ENCODE data around the gene CCNY. TPM values are rescaled to one million over a fixed set of nuclear protein-coding genes. Genes with fewer than 3 reads are reported as not detected.
"Not testable (repeated sequence)": the region's sequence is repeated elsewhere in the genome, so short reads cannot be mapped to it uniquely, and the experiment has no call there.

Gene CCNY
- total RNA-seq, 2 experiments from 2014 or later, result 37.0 to 55.8 TPM

GRCh38 chr10:35308809-35309208 lies 27.5 kb upstream of the CCNY start:
- Histone ChIP-seq H4K20me1 (ENCODE audit: insufficient read depth, low read length) (no peaks in the 10 kb centered on the region), H2AFZ (ENCODE audit: low read length) (no peak overlapping the region), H3K4me1 (ENCODE audit: insufficient read depth, low read length, poor library complexity, severe bottlenecking) (no peaks in the 10 kb centered on the region), H3K4me3 (ENCODE audit: low read depth, low read length, poor library complexity, severe bottlenecking) (no peak overlapping the region), H3K36me3 (ENCODE audit: insufficient read depth, low read length) (no peaks in the 10 kb centered on the region), H3K4me2 (ENCODE audit: low read length) (no peak overlapping the region), H3K9me2 (ENCODE audit: insufficient read depth, low read length) (no peaks in the 10 kb centered on the region), H3K79me2 (ENCODE audit: insufficient read depth, low read depth, low read length) (no peaks in the 10 kb centered on the region), H3K9me3 (ENCODE audit: low read length) (no peaks in the 10 kb centered on the region), H3K27ac (ENCODE audit: low read depth, low read length, poor library complexity, severe bottlenecking) (no peak overlapping the region)
- ChIA-PET POLR2A (no interaction called here), CTCF (ENCODE audit: unreplicated experiment) (no interaction called here)
- no peak for DNase-seq (ENCODE audit: low spot score)
- no peak for TF ChIP-seq EZH2phosphoT487 (IDR thresholded peaks at IDR 0.05; ENCODE audit: borderline replicate concordance, low read depth, low read length)
- no peak for TF ChIP-seq CTCF (conservative IDR thresholded peaks at IDR 0.05; ENCODE audit: low read length)
- BruUV-seq (replicated peaks), result no TSS peak
- intact Hi-C loops (cut with micrococcal nuclease; ENCODE audit: unreplicated experiment), result no loop called here

GRCh38 chr10:35314142-35314541 lies 22.2 kb upstream of the CCNY start:
- H3K4me2 ChIP-seq (ENCODE audit: low read length); intact Hi-C loops (cut with micrococcal nuclease; ENCODE audit: unreplicated experiment); DNase-seq (ENCODE audit: low spot score); H3K9me3 ChIP-seq (ENCODE audit: low read length); H3K27ac ChIP-seq (ENCODE audit: low read depth, low read length, poor library complexity, severe bottlenecking); H3K4me3 ChIP-seq (ENCODE audit: low read depth, low read length, poor library complexity, severe bottlenecking); H2AFZ ChIP-seq (ENCODE audit: low read length); H4K20me1 ChIP-seq (ENCODE audit: insufficient read depth, low read length); H3K79me2 ChIP-seq (ENCODE audit: insufficient read depth, low read depth, low read length); H3K9me2 ChIP-seq (ENCODE audit: insufficient read depth, low read length); H3K4me1 ChIP-seq (ENCODE audit: insufficient read depth, low read length, poor library complexity, severe bottlenecking); CTCF ChIA-PET (ENCODE audit: unreplicated experiment); BruUV-seq (replicated peaks): not testable (repeated sequence)
- POLR2A ChIA-PET, result interaction anchor here (0.7 kb wide), 3 partner anchors 27 to 188 kb away, joined by 4 to 7 read pairs (median 5); partner anchors contain the start of gene CREM
- H3K36me3 ChIP-seq (ENCODE audit: insufficient read depth, low read length), result peaks cover 14% of the 10 kb centered on the region

GRCh38 chr10:35315235-35315634 lies 21.1 kb upstream of the CCNY start:
- H3K79me2 ChIP-seq (ENCODE audit: insufficient read depth, low read depth, low read length); BruUV-seq (replicated peaks); POLR2A ChIA-PET; H3K9me2 ChIP-seq (ENCODE audit: insufficient read depth, low read length); H4K20me1 ChIP-seq (ENCODE audit: insufficient read depth, low read length); intact Hi-C loops (cut with micrococcal nuclease; ENCODE audit: unreplicated experiment); H3K4me2 ChIP-seq (ENCODE audit: low read length); H2AFZ ChIP-seq (ENCODE audit: low read length); H3K4me1 ChIP-seq (ENCODE audit: insufficient read depth, low read length, poor library complexity, severe bottlenecking); CTCF ChIA-PET (ENCODE audit: unreplicated experiment); DNase-seq (ENCODE audit: low spot score); H3K4me3 ChIP-seq (ENCODE audit: low read depth, low read length, poor library complexity, severe bottlenecking); H3K27ac ChIP-seq (ENCODE audit: low read depth, low read length, poor library complexity, severe bottlenecking); H3K9me3 ChIP-seq (ENCODE audit: low read length): not testable (repeated sequence)
- H3K36me3 ChIP-seq (ENCODE audit: insufficient read depth, low read length), result peaks cover 14% of the 10 kb centered on the region

All from OCI-LY7 (cell line).